ENCODE data around the gene PRPF40A. TPM values are rescaled to one million over a fixed set of nuclear protein-coding genes. Genes with fewer than 3 reads are reported as not detected.

The PRPF40A gene
- total and polyA plus RNA-seq, 2 of the 13 experiments (the other 11 are each of a cell fraction or from before 2014, with no cell fraction given), result 146 to 207 TPM

- ChIA-PET CTCF (ENCODE audit: low intra/inter-chr PET ratio, low total read pairs) (no interaction called here), POLR2A (no interaction called here)
- DNase-seq (ENCODE audit: low spot score), result no peak
- Histone ChIP-seq H3K4me2 (ENCODE audit: low read depth, low read length) (no peak overlapping the region), H3K4me1 (ENCODE audit: insufficient read depth, low read length) (no peaks in the 10 kb centered on the region), H3K9me3 (ENCODE audit: low read length) (no peaks in the 10 kb centered on the region), H3K27ac (ENCODE audit: extremely low read length, insufficient read depth, low read length) (no peak overlapping the region), H3K36me3 (replicated peaks in 1 of 2; ENCODE audit: control insufficient read depth in 1 of 2, insufficient read depth in 2 of 2, low read length in 2 of 2) (peaks cover 58 to 90% of the 10 kb centered on the region in 2 experiments), H3K9ac (ENCODE audit: insufficient read depth, low read depth, low read length) (no peak overlapping the region), H2AFZ (ENCODE audit: low read length) (no peak overlapping the region), H3K79me2 (ENCODE audit: insufficient read depth, low read length) (no peaks in the 10 kb centered on the region), H3K27me3 (ENCODE audit: control insufficient read depth in 1 of 2, insufficient read depth in 2 of 2, low read length in 2 of 2) (no peaks in the 10 kb centered on the region), H4K20me1 (ENCODE audit: insufficient read depth, low read length) (no peaks in the 10 kb centered on the region), H3K4me3 (replicated peaks in 1 of 3; ENCODE audit: insufficient read depth in 1 of 3, low read depth in 2 of 3, low read length in 3 of 3) (no peak overlapping the region)
- in situ Hi-C loops (cut with HindIII; ENCODE audit: extremely low pct_ligation_motif_present, low pct_unique_long_range_greater_than_20kb) (no loop called here), intact Hi-C loops (cut with micrococcal nuclease; ENCODE audit: unreplicated experiment) (no loop called here)
- no TSS peak for BruUV-seq (replicated peaks)
- 93% methylated on average over 5 of the region's 5 CpGs for WGBS (ENCODE audit: low lambda C conversion rate)
- TF ChIP-seq ZNF431 (CRISPR knock-in tag; IDR thresholded peaks at IDR 0.05; ENCODE audit: borderline replicate concordance, low read depth) (no peak), KLF13 (CRISPR knock-in tag; IDR thresholded peaks at IDR 0.05) (no peak)
- no peak for FAIRE-seq
- no peak for ATAC-seq
Observed at GRCh38 chr2:152618193-152618564, 99.1 kb downstream of the PRPF40A start.

- no peak overlapping the region for H3K4me2 ChIP-seq (ENCODE audit: low read depth, low read length)
- POLR2A ChIA-PET, result no interaction called here
- ATAC-seq (no peak), FAIRE-seq (no peak), DNase-seq (ENCODE audit: low spot score) (no peak)
- in situ Hi-C loops (cut with HindIII; ENCODE audit: extremely low pct_ligation_motif_present, low pct_unique_long_range_greater_than_20kb), result no loop called here
- peaks cover 57 to 90% of the 10 kb centered on the region in 2 experiments for H3K36me3 ChIP-seq (replicated peaks in 1 of 2; ENCODE audit: control insufficient read depth in 1 of 2, insufficient read depth in 2 of 2, low read length in 2 of 2)
- H3K9ac ChIP-seq (ENCODE audit: insufficient read depth, low read depth, low read length), result no peak overlapping the region
- H3K4me1 ChIP-seq (ENCODE audit: insufficient read depth, low read length), result no peaks in the 10 kb centered on the region
- no peaks in the 10 kb centered on the region for H3K27me3 ChIP-seq (ENCODE audit: control insufficient read depth in 1 of 2, insufficient read depth in 2 of 2, low read length in 2 of 2)
- WGBS (ENCODE audit: low lambda C conversion rate), result 97% methylated on average over 4 of the region's 4 CpGs
- no peak overlapping the region for H3K27ac ChIP-seq (ENCODE audit: extremely low read length, insufficient read depth, low read length)
- BruUV-seq (replicated peaks), result no TSS peak
- CTCF ChIA-PET (ENCODE audit: low intra/inter-chr PET ratio, low total read pairs), result no interaction called here
- no peaks in the 10 kb centered on the region for H4K20me1 ChIP-seq (ENCODE audit: insufficient read depth, low read length)
- no peaks in the 10 kb centered on the region for H3K79me2 ChIP-seq (ENCODE audit: insufficient read depth, low read length)
- intact Hi-C loops (cut with micrococcal nuclease; ENCODE audit: unreplicated experiment), result no loop called here
- H2AFZ ChIP-seq (ENCODE audit: low read length), result no peak overlapping the region
- TF ChIP-seq ZNF496 (CRISPR knock-in tag; IDR thresholded peaks at IDR 0.05; ENCODE audit: insufficient replicate concordance) (no peak), NRL (CRISPR knock-in tag; IDR thresholded peaks at IDR 0.05; ENCODE audit: borderline replicate concordance) (no peak), GABPB1 (CRISPR knock-in tag; IDR thresholded peaks at IDR 0.05) (no peak), ZNF777 (CRISPR knock-in tag; IDR thresholded peaks at IDR 0.05) (no peak), MBD4 (IDR thresholded peaks at IDR 0.05; ENCODE audit: borderline replicate concordance, low read length) (no peak), KLF16 (CRISPR knock-in tag; IDR thresholded peaks at IDR 0.05) (no peak)
- H3K9me3 ChIP-seq (ENCODE audit: low read length), result no peaks in the 10 kb centered on the region
- no peak overlapping the region for H3K4me3 ChIP-seq (replicated peaks in 1 of 3; ENCODE audit: insufficient read depth in 1 of 3, low read depth in 2 of 3, low read length in 3 of 3)
Observed at GRCh38 chr2:152617456-152618192, 99.6 kb downstream of the PRPF40A start.

Measured in HepG2 (cell line).